Naive thymus-derived CD8-positive, alpha-beta T cell (primary cell): ENCODE results near the gene UBAC2. TPM values are rescaled to one million over a fixed set of nuclear protein-coding genes. Genes with fewer than 3 reads are reported as not detected.
A peak's percentile ranks its signal among the peaks of the same experiment; 100 is the strongest.

Experiments
- ATAC-seq, 2 donors: fragments of 150-1000 bp; cut with Tn5 transposase in 1 of 2; sonication (Bioruptor Pico), chemical (Tn5 transposase) in 1 of 2; 1 replicate in 1 of 2; 2 replicates in 1 of 2; pipeline ENCODE4 v1.10.0; 2021; ENCODE audit warnings: mild to moderate bottlenecking in 2 of 2, moderate library complexity in 2 of 2
- POLR2A ChIA-PET: fragments of 350-600 bp; sonication (Branson Sonifier 250); formaldehyde crosslinking; loops from one replicate; lab custom pipeline; 2021; ENCODE audit warnings: antibody characterized with exemption; lab: Charles Lee
- DNase-seq, 10 donors: peaks; one replicate each; pipeline versions ENCODE4 v3.0.0 to v3.0.0-alpha.2; 2020 to 2022
- H3K27ac Mint-ChIP-seq, 10 donors: one replicate each; pipeline ENCODE4 v1.8.0; 2020 to 2022; ENCODE audit warnings: mild to moderate bottlenecking in 10 of 10, mixed read lengths in 10 of 10, moderate library complexity in 4 of 10, inconsistent platforms in 1 of 10
- H3K27me3 Mint-ChIP-seq, 5 donors: one replicate each; pipeline ENCODE4 v1.8.0; 2021 to 2022; ENCODE audit warnings: mixed read lengths in 5 of 5
- H3K36me3 Mint-ChIP-seq, 3 donors: one replicate each; pipeline ENCODE4 v1.8.0; 2020 to 2022; ENCODE audit warnings: mixed read lengths in 3 of 3, mild to moderate bottlenecking in 2 of 3, inconsistent platforms in 1 of 3
- H3K4me1 Mint-ChIP-seq, 4 donors: one replicate each; pipeline ENCODE4 v1.8.0; 2021 to 2022; ENCODE audit warnings: mixed read lengths in 4 of 4
- H3K4me3 Mint-ChIP-seq, 10 donors: one replicate each; pipeline ENCODE4 v1.8.0; 2020 to 2022; ENCODE audit warnings: mild to moderate bottlenecking in 10 of 10, mixed read lengths in 10 of 10, moderate library complexity in 6 of 10, inconsistent platforms in 1 of 10
- H3K9me3 Mint-ChIP-seq, 9 donors: one replicate each; pipeline ENCODE4 v1.8.0; 2020 to 2022; ENCODE audit warnings: mixed read lengths in 9 of 9, mild to moderate bottlenecking in 3 of 9, inconsistent platforms in 1 of 9, moderate library complexity in 1 of 9
- polyA plus RNA-seq, 3 donors: library from polyadenylated mRNA; unstranded; fragments of 300-500 nt; fragmentation: Illumina TruSeq; gene quantifications; one replicate each; pipeline ENCODE4 v1.2.3, GENCODE V29; 2021
- total RNA-seq, 8 experiments: library from RNA in 2 of 8; stranded (reverse) in 2 of 8; gene quantifications; one replicate each; pipeline ENCODE4 v1.2.3 and lab custom pipeline; 2021 to 2026

Gene UBAC2
- total and polyA plus RNA-seq, 5 experiments from 2014 or later = 105 to 178 (median 160) TPM

DNA sequence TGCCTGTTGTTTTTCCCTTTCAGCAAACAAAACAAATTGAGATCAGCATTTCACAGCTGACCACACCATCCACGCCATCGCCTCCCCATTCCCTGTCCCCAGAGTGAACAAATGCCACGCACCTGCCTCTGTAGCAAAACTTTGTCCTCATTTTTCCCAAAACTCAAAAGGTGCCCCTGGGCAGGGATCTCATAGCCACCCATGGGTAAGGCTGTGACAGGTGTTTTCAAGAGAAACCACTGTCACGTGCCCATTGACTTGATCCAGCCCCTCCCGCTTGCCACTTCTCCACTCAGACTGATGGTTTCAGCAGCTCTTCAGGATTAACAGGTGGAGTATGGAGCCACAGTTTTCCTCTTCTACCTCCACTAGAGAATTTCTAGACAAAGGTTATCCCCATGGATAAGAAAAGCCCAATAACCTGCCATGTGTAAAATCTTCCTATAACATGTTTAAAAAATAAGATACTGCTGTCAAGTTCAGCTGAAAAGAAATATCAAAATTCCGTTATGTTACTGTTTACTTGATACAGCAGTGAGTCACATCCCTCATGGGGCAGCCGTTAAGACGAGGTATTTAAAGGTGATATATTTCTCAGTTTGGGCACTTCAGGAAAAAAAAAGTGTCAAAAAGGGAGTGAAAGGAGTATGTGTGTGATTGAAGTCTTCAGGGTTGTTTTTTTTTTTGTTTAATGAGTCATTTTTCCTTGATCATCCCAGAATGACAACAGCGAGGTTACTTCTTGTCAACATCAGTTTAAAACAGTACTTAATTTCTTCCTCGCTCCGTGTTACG is 170.0 kb downstream of the UBAC2 start:
- no peaks in the 10 kb centered on the region for H3K9me3 Mint-ChIP-seq
- H3K27ac Mint-ChIP-seq = peak overlapping the region; percentile 90 to 100 (median 98)
- POLR2A ChIA-PET = interaction anchor here (0.5 to 7.7 kb wide), 5 partner anchors 9 to 169 kb away, joined by 4 to 155 read pairs (median 35); no protein-coding TSS in a partner anchor
- peak overlapping the region; percentile 16 to 85 (median 72) for H3K4me3 Mint-ChIP-seq
- ATAC-seq (peak; percentile 10), DNase-seq (no peak)
- H3K4me1 Mint-ChIP-seq = peaks cover 63 to 98% (median 87%) of the 10 kb centered on the region in 4 donors
- no peaks in the 10 kb centered on the region for H3K27me3 Mint-ChIP-seq
- H3K36me3 Mint-ChIP-seq = peaks cover 5 to 60% (median 42%) of the 10 kb centered on the region in 3 donors

- peak overlapping the region; percentile 95 to 100 (median 98) for H3K27ac Mint-ChIP-seq
- DNase-seq (peak in 9 of 10 donors; percentile 43 to 80 (median 65)), ATAC-seq (peak; percentile 49 to 55)
- POLR2A ChIA-PET = interaction anchor here (1.1 to 7.7 kb wide), 7 partner anchors 11 to 102 kb away, joined by 3 to 155 read pairs (median 6); no protein-coding TSS in a partner anchor
- H3K9me3 Mint-ChIP-seq = no peaks in the 10 kb centered on the region
- H3K4me1 Mint-ChIP-seq = peaks cover 58 to 98% (median 88%) of the 10 kb centered on the region in 4 donors
- H3K4me3 Mint-ChIP-seq = peak overlapping the region; percentile 50 to 82 (median 78)
- peaks cover 5 to 58% (median 46%) of the 10 kb centered on the region in 3 donors for H3K36me3 Mint-ChIP-seq
- H3K27me3 Mint-ChIP-seq = no peaks in the 10 kb centered on the region
Measured at GRCh38 chr13:99371956-99372355, 171.3 kb downstream of the UBAC2 start.

DNA sequence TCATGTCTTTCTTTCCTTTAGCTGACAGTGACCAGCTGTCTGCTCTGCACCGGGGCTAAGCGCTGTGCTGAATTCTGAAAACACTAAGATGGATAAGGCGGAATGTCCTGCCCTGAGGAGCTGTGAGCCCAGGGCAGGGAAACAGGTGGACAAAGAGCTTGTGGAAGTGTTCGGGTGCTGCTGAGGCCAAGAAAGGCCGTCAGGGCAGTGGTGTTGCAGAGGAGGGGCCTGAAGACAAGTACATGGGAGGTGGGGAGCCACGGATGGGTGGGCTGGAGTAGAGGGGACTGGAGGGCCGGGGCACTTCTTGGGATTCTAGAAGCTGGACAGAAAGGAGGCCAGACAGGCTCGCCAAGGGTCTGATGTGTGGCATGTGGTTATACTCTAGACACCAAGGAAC is 172.8 kb downstream of the UBAC2 start:
- Mint-ChIP-seq H3K27ac (peak overlapping the region; percentile 95 to 100 (median 98)), H3K27me3 (no peaks in the 10 kb centered on the region), H3K36me3 (peaks cover 2 to 59% (median 45%) of the 10 kb centered on the region in 3 donors), H3K4me1 (peaks cover 52 to 95% (median 84%) of the 10 kb centered on the region in 4 donors), H3K4me3 (peak overlapping the region in 9 of 10 donors; percentile 45 to 81 (median 52)), H3K9me3 (no peaks in the 10 kb centered on the region)
- POLR2A ChIA-PET = interaction anchor here (0.6 to 7.7 kb wide), 6 partner anchors 11 to 1509 kb away, joined by 3 to 155 read pairs (median 24); no protein-coding TSS in a partner anchor
- ATAC-seq = no peak
- no peak for DNase-seq

- peaks cover 51 to 97% (median 83%) of the 10 kb centered on the region in 4 donors for H3K4me1 Mint-ChIP-seq
- no peaks in the 10 kb centered on the region for H3K9me3 Mint-ChIP-seq
- DNase-seq (peak in 1 of 10 donors; percentile 54), ATAC-seq (no peak)
- H3K27ac Mint-ChIP-seq = peak overlapping the region; percentile 96 to 100 (median 99)
- no peaks in the 10 kb centered on the region for H3K27me3 Mint-ChIP-seq
- peak overlapping the region in 9 of 10 donors; percentile 70 to 86 (median 77) for H3K4me3 Mint-ChIP-seq
- POLR2A ChIA-PET = interaction anchor here (0.8 to 7.7 kb wide), 9 partner anchors 8 to 105 kb away, joined by 3 to 155 read pairs (median 6); no protein-coding TSS in a partner anchor
- H3K36me3 Mint-ChIP-seq = peaks cover 0 to 61% (median 48%) of the 10 kb centered on the region in 3 donors
Measured at GRCh38 chr13:99374169-99374991, 173.7 kb downstream of the UBAC2 start.

- H3K27ac Mint-ChIP-seq = peak overlapping the region; percentile 96 to 100 (median 99)
- H3K4me3 Mint-ChIP-seq = peak overlapping the region; percentile 55 to 86 (median 76)
- ATAC-seq (peak; percentile 81 to 93), DNase-seq (peak; percentile 57 to 96 (median 86))
- no peaks in the 10 kb centered on the region for H3K9me3 Mint-ChIP-seq
- POLR2A ChIA-PET = interaction anchor here (0.6 to 7.7 kb wide), 21 partner anchors 9 to 281 kb away, joined by 3 to 155 read pairs (median 4); partner anchors contain the start of gene GPR18
- peaks cover 55 to 97% (median 86%) of the 10 kb centered on the region in 4 donors for H3K4me1 Mint-ChIP-seq
- no peaks in the 10 kb centered on the region for H3K27me3 Mint-ChIP-seq
- peaks cover 0 to 57% (median 44%) of the 10 kb centered on the region in 3 donors for H3K36me3 Mint-ChIP-seq
Measured at GRCh38 chr13:99374994-99375737, 174.5 kb downstream of the UBAC2 start.

GRCh38 chr13:99375738-99376080 is 175.1 kb downstream of the UBAC2 start:
- Mint-ChIP-seq H3K27ac (peak overlapping the region; percentile 96 to 100 (median 99)), H3K4me1 (peaks cover 53 to 97% (median 86%) of the 10 kb centered on the region in 4 donors), H3K27me3 (no peaks in the 10 kb centered on the region), H3K4me3 (peak overlapping the region; percentile 55 to 86 (median 76)), H3K9me3 (no peaks in the 10 kb centered on the region), H3K36me3 (peaks cover 0 to 51% (median 40%) of the 10 kb centered on the region in 3 donors)
- POLR2A ChIA-PET = interaction anchor here (0.6 to 7.7 kb wide), 20 partner anchors 9 to 281 kb away, joined by 3 to 155 read pairs (median 5); partner anchors contain the start of gene GPR18
- DNase-seq (no peak), ATAC-seq (no peak)

GRCh38 chr13:99376132-99376531 is 175.5 kb downstream of the UBAC2 start:
- POLR2A ChIA-PET = interaction anchor here (0.6 to 7.7 kb wide), 11 partner anchors 8 to 118 kb away, joined by 3 to 155 read pairs (median 6); partner anchors contain the start of gene GPR18
- Mint-ChIP-seq H3K36me3 (peaks cover 0 to 47% (median 36%) of the 10 kb centered on the region in 3 donors), H3K27me3 (no peaks in the 10 kb centered on the region), H3K4me3 (peak overlapping the region in 8 of 10 donors; percentile 61 to 86 (median 74)), H3K27ac (peak overlapping the region; percentile 96 to 100 (median 99)), H3K4me1 (peaks cover 53 to 97% (median 86%) of the 10 kb centered on the region in 4 donors), H3K9me3 (no peaks in the 10 kb centered on the region)
- DNase-seq = peak in 1 of 10 donors; percentile 69
- no peak for ATAC-seq

GRCh38 chr13:99376924-99377323 is 176.3 kb downstream of the UBAC2 start:
- H3K27me3 Mint-ChIP-seq = no peaks in the 10 kb centered on the region
- peaks cover 57 to 97% (median 89%) of the 10 kb centered on the region in 4 donors for H3K4me1 Mint-ChIP-seq
- H3K36me3 Mint-ChIP-seq = peaks cover 0 to 46% (median 35%) of the 10 kb centered on the region in 3 donors
- H3K27ac Mint-ChIP-seq = peak overlapping the region; percentile 96 to 100 (median 99)
- POLR2A ChIA-PET = interaction anchor here (0.6 to 7.7 kb wide), 10 partner anchors 8 to 161 kb away, joined by 3 to 155 read pairs (median 4); partner anchors contain the start of gene GPR18
- H3K4me3 Mint-ChIP-seq = peak overlapping the region in 8 of 10 donors; percentile 3 to 75 (median 58)
- ATAC-seq = no peak
- no peaks in the 10 kb centered on the region for H3K9me3 Mint-ChIP-seq
- DNase-seq = no peak

- ATAC-seq (no peak), DNase-seq (no peak)
- peak overlapping the region in 3 of 10 donors; percentile 7 to 41 (median 20) for H3K4me3 Mint-ChIP-seq
- peaks cover 56 to 97% (median 89%) of the 10 kb centered on the region in 4 donors for H3K4me1 Mint-ChIP-seq
- POLR2A ChIA-PET = interaction anchor here (1.2 to 3.9 kb wide), 3 partner anchors 12 to 108 kb away, joined by 3 to 29 read pairs (median 4); no protein-coding TSS in a partner anchor
- H3K36me3 Mint-ChIP-seq = peaks cover 0 to 40% (median 32%) of the 10 kb centered on the region in 3 donors
- H3K9me3 Mint-ChIP-seq = no peaks in the 10 kb centered on the region
- H3K27ac Mint-ChIP-seq = peak overlapping the region; percentile 76 to 100 (median 99)
- no peaks in the 10 kb centered on the region for H3K27me3 Mint-ChIP-seq
Measured at GRCh38 chr13:99377641-99378040, 177.0 kb downstream of the UBAC2 start.

- H3K9me3 Mint-ChIP-seq = no peaks in the 10 kb centered on the region
- H3K27ac Mint-ChIP-seq = peak overlapping the region; percentile 70 to 100 (median 98)
- H3K4me1 Mint-ChIP-seq = peaks cover 61 to 97% (median 92%) of the 10 kb centered on the region in 4 donors
- no peaks in the 10 kb centered on the region for H3K27me3 Mint-ChIP-seq
- DNase-seq = no peak
- POLR2A ChIA-PET = interaction anchor here (1.5 to 7.8 kb wide), 4 partner anchors 13 to 161 kb away, joined by 3 to 53 read pairs (median 26); no protein-coding TSS in a partner anchor
- H3K36me3 Mint-ChIP-seq = peaks cover 0 to 35% (median 25%) of the 10 kb centered on the region in 3 donors
- H3K4me3 Mint-ChIP-seq = peak overlapping the region in 1 of 10 donors; percentile 4
- ATAC-seq = no peak
Measured at GRCh38 chr13:99378985-99379733, 178.5 kb downstream of the UBAC2 start.
